B cell (primary cell): ENCODE results near the gene LHX4.

Experiments
- CTCF ChIP-seq: fragments of 200-600 bp; IDR thresholded peaks from one replicate; pipeline ENCODE4 v1.8.0; 2022; ENCODE audit warnings: antibody characterized with exemption, mild to moderate bottlenecking
- EZH2 ChIP-seq: IDR thresholded peaks from 2 replicates; pipeline ENCODE4 v1.6.1; 2012; ENCODE audit warnings: borderline replicate concordance, low read depth, mild to moderate bottlenecking, moderate library complexity, low read length; ENCODE audit not compliant: insufficient read depth, poor library complexity, severe bottlenecking

GRCh38 chr1:180215856-180216625 lies 14.0 kb upstream of the LHX4 start:
- TF ChIP-seq CTCF (no peak), EZH2 (no peak)
